Fibroblast of skin of right biceps (primary cell): Measurements from ENCODE around the gene LPIN3.
"Not testable (repeated sequence)": the region's sequence is repeated elsewhere in the genome, so short reads cannot be mapped to it uniquely, and the experiment has no call there.

Experiments
- DNase-seq: peaks from one replicate; pipeline ENCODE4 v3.0.0-alpha.2; 2013

LPIN3 gene, protein sequence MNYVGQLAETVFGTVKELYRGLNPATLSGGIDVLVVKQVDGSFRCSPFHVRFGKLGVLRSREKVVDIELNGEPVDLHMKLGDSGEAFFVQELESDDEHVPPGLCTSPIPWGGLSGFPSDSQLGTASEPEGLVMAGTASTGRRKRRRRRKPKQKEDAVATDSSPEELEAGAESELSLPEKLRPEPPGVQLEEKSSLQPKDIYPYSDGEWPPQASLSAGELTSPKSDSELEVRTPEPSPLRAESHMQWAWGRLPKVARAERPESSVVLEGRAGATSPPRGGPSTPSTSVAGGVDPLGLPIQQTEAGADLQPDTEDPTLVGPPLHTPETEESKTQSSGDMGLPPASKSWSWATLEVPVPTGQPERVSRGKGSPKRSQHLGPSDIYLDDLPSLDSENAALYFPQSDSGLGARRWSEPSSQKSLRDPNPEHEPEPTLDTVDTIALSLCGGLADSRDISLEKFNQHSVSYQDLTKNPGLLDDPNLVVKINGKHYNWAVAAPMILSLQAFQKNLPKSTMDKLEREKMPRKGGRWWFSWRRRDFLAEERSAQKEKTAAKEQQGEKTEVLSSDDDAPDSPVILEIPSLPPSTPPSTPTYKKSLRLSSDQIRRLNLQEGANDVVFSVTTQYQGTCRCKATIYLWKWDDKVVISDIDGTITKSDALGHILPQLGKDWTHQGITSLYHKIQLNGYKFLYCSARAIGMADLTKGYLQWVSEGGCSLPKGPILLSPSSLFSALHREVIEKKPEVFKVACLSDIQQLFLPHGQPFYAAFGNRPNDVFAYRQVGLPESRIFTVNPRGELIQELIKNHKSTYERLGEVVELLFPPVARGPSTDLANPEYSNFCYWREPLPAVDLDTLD

DNA sequence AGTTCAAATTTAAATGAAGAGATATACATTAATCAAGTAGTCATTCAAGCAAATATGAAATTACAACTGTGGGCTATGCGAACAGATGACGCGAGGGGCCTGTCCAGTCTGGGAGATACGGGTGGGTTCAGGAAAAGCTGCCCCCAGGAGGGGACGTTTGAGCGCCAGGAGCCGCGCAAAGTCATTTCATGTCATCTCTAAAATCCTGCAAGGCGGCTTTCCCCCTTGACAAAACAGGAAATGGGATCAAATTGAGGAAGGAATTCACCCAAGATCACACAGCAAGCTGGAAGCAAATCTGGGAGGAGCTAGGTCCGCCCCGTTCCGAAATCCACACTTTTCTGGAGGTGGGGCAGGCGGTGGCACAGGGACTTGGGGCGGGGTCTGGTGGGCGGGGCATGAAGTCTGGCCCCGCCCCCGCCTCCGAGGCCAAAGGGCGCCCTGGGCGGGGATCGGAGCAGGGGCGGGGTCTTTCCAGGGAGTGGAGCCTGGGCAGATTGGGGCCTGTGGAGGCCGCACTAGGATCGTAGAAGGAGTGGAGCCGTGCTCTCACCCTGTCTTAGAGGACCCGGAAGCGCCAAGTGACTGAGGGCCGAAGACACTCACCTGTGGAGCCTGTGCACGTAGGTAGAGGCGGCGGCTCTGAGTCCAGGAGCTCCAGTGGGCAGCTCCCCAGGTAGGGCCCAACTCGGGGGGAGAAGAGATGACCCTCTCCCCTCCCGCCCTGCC, at the start of gene LPIN3:
TSS of gene LPIN3 (plus strand) at position 495 of the 729 bp plus-strand sequence. CDS start 4,983 bp downstream, outside the sequence.
- peak; percentile 87 for DNase-seq

DNA sequence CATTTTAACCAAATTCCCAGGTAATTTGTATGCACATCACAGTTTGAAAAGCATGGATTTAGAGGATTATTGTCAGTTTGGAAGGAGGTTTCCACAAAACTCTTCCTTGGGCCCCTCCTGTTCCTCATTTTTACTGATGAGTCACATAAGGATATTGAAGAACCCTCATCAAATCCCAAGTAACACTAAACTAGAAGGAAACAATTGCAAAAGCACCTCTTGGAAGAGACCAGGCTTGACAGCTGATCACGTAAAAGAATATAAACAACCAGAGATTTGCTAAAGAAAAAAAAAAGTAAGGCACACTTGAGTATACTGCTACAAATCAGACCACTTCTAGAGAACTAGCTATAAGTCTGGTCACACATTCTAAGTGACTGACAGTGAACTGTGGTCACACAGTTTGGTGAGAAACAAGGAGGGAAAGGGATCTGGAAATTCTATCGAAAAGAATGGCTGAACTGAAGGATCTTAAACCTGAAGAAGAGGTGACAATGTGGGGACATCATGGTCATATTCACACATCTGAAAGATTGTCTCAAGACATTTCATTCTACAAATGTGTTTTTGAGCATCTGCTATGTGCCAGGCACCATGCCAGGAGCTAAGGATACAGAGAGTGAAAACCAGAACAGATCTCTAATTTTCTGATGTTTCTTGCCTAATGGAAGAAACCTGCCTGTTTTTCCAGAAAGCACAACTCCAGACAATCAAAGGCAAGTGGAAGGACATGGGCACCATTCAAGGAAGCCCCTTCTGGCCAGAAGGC, 47.2 kb upstream of the LPIN3 start:
- peak; percentile 41 for DNase-seq

DNA sequence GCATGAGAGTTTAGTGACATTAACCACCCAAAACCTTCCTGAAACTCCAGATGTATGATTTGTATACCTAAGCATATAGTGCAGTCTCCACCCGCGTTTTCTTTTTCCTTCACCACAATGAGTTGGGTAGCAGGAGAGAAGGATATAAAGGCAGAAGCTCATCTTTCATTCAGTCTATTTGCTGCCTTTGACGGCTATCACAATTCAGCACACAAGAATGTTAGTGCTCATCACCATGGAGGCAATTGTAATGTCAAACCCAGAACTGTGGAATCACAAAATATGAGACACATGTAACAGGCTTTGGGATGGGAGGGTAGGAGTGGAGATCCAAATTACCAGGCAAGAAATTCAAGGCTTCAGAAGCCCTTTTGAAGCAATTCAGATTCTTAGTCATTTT, 40.7 kb upstream of the LPIN3 start:
- DNase-seq: peak; percentile 59

DNA sequence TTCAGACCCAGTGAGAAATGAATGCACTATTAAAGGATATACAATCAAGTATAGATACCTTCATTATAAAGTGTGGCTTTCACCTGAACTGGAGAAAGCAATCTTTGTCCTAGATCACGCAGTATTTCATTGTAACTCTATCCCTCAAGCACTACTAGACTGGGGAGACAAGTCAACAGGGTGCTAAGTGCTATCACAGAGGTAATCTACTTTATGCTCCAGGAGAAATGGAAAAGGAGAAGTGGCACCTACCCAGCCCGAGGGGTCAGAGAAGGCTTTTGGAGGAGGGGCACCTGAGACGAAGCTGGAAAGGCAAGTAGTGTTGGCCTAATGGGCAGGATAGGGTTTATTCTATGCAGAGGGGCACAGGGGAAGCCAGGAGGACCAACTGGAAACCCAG, 40.2 kb upstream of the LPIN3 start:
- DNase-seq: no peak

DNA sequence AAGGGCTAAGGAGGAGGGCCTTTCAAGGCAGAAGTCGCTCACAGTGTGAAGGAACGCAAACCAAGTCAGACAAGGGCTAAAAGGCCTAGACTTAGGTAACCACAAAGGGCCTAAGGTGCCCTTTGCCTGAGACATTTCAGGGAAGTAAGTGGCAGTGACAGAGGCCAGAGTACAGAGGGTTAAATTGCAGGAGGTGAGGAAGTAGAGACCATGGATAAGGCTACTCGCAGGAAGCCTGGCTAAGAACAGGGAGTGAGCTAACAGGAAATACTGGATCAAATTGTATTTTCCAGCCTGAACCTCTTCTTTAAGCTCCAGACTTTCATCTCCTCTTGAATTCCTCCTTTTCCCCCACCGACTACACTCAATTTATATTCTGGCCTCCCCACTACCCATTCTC, 39.7 kb upstream of the LPIN3 start:
- DNase-seq: no peak

DNA sequence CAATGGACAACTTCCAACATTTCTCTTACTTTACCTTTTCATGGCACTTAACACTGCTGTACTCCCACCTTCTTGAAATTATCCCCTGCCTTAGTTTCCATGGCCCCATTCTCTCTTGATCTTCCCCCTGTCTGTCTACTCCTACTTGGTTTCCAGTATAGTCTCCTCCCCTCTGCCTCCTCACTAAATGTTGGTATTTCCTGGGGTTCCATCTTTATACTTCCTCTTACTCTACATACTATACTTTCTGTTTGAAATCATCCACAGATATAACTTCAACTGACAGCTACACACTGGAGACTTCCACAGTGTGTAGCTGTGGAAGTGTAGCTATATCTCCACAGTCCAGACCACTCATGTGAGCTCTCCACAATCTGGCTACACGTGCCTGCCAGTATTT, 36.6 kb upstream of the LPIN3 start:
- no peak for DNase-seq

DNA sequence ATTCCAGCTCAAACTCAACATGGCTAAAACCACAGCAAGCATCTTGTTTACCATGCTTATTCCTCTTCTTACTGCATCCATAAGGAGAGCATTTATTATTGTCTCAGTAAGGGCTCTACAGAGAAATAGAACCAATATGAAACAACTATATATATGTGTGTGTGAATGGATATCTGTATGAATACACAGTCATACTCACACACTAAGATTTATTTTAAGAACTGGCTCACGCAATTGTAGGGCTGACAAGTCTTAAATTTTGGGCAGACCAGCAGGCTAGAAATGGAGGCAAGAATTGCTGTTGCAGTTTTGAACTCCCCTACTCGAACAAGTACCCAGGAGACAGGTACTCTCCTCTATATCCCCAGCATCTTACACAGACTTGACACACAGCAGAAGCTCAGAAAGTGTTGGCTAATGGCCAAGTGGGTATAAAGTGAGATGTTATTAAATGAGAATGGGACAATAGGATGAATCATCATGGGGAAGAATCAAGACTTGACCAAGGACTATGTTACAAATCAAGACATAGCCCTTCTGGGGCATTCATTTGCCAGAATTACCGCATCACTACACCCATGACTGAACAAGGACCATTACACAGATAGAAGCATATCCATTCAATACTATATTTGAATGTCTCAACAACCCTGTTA, 36.1 kb upstream of the LPIN3 start:
- no peak for DNase-seq

DNA sequence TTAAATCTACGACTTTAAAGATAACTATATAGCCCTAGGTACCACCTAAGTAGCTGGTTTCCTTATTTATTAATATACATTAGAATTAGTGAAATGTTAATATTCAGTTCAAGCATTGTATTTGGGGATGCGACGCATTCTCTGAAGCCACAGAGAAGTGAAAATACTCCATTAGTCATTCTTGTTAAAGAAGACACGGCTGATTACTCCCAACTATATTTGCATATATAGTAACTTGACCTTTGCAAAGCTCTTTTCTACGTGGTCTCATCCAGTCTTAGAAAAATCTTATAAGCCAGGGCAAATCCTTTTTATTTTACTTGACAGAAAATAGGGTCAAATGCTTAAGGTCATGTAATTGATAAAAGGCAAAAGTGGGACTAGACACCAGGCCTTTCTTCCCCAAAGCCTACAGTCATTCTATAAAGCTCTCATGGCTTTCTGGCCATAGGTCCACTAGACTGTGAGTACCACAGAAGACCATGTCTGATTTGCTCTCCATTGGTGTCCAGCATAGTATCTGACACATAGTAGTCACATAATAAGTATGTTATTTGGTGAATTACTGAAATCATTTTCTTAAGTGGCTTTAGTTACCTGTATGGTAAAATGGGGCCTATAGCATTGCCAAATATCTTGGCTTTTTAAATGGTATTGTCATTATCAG, 34.4 kb upstream of the LPIN3 start:
- no peak for DNase-seq

DNA sequence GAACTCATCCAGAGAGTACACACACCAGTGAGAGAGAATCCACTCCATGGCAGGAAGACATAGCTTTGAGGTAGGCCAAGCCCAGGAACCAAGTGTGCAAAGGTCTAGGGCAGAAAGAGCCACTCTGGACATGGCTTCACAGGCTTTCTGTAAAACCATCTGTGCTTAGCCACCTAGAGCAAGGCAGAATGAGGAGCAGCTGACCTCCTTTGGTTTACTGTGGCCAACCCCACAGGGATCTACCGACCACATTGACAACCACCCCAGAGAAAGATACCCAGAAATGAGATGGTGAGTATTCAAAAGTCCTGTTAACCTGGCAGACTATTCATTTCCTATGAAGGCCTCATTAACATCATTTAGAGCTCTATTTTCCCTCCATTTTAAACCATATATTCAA, 33.6 kb upstream of the LPIN3 start:
- DNase-seq: no peak

DNA sequence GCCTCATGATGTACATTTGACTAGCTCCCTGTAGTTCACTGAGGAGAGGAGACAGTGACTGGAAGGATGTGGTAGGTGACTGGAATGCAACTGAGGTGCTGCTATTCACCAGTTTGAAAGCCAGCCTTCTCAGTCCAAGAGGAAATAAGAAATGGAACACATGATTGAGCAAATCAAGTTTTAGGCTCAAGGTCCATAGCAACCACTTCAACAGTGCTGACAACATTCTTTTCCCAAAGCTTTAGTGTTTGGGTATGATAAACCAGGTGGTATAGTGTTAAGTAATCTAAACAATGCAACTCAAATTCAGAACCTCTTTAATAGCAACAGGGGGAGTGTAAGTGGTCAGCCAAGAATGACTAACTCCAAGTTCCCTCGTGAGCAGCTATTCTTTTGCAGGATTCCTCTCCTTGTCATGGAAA, 32.3 kb upstream of the LPIN3 start:
- peak; percentile 75 for DNase-seq

DNA sequence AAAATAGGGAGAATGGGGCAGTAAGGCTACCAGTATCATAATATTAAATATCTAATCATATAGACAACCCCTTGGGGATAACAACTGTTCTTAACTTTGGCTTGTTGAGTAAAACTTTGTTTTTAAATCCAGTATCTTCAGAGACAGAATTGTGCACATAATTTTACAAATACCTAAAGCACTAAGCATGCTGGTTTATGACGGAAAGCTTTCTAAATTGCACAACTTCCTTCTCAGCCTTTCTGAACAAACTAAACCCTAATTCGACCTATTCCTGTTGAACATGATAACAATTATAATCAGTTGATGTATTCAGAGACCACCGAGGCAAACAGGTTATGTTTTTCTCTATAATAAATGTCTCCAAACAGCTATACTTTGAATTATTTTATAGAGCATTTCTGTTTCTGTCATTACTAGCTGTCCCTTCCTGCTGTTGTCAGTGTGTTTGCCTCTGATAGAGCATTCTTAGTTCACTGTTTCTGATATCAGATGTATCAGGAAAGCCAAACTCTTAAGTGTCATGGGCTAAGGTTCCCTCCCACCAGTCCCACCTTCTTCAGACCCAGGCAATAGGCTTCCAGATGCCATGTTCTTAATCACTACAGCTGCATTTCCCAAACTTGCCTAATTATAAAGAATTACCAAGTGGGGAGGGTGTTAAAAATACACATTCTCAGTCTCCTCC, 31.8 kb upstream of the LPIN3 start:
- DNase-seq: no peak

DNA sequence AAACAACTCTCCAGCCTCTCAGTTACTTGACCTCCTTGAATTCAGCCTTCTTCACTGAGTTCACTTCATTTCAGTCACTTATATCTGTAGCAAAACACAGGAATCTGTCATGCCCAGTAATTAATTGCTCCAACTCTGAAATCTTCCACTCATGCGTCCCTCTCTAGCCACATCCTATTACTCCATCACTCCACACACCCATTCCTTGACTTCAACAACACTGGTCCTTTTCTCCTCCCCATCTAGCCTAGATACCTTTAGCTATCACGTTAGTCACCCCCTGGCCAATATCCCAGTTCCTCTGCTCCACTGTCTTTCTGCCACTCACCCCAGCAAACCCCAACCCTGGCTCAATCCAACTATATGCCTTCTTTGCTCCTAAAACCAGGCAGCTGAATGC, 30.8 kb upstream of the LPIN3 start:
- peak; percentile 86 for DNase-seq

DNA sequence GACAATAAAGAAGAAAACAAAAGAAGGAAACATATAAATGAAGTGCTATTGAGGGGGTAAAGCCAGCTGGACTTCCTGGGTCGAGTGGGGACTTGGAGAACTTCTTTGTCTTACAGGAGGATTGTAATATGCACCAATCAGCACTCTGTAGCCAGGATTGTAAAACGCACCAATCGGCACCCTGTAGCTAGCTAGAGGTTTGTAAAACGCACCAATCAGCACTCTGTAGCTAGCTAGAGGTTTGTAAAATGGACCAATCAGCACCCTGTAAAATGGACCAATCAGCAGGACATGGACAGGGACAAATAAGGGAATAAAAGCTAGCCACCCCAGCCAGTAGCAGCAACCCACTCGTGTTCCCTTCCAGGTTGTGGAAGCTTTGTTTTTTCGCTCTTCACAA, 28.6 kb upstream of the LPIN3 start:
- not testable (repeated sequence) for DNase-seq

DNA sequence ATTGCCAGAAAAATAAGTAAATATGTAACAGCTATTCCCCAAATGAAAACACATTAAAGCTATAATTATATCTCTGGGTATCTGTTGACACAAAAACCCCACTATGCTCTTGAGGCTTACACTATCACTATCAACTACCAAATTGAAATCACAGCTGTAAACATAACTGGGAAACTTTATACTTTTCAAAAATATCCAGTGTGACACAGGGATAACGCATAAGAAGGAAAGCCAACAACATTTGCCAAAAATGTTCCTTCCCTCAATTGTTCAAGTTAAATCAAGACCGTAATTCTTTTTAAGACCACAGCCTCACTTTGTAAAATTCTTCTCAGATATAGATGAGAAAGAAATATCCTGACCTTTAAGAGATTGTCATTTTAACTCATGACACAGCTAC, 26.2 kb upstream of the LPIN3 start:
- DNase-seq: no peak

DNA sequence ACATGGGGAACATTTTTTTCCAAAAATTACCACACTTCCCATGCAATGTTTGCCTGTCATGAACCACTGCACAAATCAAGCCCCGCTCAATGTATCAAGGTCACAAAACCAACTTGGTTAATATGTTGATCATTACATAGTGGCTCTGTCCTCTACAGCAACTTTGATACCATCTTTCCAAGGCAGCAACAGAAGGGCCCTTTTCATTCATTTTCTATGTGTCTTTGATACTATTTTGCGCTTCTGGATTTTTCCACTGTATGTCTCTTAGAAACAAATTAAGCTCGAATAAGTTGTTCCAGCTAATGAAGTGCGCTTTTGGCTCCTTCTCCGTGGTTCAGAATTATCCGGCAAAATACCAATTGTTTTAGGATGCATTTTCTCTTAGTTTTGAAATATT, 24.6 kb upstream of the LPIN3 start:
- DNase-seq: no peak

DNA sequence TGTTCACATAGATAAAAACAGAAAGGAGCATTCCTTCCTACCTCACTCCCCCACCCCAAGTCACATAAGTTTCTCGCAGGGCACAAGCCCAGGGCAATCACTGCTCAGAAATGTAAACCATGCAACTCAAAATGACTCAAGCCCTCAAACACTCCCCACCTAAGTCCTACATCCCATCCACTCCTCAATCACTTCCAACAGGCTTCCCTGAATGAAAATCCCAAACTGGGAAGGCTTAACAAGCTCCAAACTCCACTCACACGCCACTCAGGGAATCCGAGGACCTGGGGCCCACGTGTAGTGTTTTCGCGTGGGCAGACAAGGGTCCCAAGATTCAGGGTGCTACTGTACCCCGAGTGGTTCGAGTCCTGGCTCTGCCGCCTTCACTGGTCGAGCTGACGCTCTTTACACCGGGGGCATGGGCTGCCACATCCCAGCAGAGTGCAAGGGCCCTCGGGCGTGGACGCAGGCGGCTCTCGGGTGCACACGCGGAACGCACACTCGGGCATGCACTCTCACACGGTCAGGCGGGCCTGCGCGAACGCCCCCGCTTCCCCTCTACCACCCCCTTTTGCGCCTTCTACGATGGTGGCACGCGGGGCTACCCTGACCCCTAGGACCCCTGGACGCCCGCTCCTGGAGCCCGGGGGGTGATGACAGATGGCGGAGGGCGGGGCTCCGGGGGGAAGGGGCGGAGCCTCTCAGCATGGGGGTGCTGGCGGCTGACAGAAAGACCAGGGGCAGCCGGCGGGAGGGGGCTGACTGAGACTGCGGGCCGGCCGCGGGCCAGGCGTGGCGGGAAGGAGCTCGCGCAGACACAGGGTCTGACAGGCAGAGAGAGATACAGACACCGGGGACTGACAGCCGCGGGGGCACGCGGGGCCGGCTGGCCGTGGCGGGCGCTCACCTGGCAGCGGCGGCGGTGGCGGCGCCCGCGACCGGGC, 23.7 kb upstream of the LPIN3 start:
- peak; percentile 95 for DNase-seq

DNA sequence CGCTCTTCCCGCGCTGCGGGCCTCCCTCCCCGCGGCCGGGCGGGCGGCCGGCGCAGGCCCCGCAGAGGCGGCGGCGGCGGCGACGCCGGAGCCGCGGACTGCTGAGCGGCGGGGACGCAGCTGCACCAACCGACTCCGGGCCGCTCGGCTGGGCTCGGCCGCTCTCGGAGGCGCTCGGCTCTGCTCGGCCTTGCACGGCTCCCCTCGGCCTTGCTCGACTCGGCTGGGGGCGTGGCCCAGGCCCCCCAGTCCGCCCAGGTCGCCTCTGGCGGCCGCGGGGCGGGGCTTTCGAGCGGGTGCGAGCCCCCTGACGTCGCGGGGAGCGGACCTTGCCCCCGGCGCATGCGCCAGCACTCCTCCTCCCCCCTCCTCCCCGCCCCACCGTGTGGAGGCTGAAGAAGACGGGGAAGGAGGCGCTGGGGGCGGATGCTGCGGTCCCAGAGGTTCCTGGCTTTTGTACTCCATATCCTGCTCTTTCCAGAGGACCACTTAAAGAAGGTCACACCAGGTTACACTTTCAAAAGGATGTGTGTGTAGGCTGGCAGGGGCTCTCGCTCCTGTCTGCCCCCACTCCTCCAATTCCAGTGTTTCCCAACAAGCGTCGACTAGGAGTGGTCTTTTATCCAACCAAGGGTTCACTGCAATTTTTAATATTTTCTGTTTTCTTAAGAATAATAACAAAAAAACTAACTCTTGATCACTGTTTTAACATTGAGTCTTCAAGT, 22.9 kb upstream of the LPIN3 start, which contains the start of gene ZHX3:
TSS of gene ZHX3 (minus strand) at position 186 of the 725 bp plus-strand sequence. CDS start 112,815 bp downstream, outside the sequence.
- DNase-seq: peak; percentile 98

DNA sequence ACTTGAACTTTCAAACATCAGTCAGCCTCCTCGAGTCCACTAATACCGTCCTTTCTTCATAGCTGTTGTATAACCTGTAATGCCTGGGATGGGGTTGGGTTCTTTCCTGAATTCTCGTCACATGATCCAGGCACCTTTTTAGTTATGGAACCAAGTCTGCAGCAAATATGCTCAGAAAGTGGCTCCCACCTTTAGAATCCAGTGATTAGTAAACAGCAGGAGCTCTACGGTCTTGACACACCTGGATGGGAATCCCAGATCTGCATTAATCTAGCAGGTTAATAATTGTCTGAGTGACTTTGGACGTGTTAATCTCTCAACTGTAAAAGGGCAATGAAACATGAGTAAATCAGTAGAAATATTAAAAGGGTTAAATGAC, 22.4 kb upstream of the LPIN3 start:
- DNase-seq: no peak

DNA sequence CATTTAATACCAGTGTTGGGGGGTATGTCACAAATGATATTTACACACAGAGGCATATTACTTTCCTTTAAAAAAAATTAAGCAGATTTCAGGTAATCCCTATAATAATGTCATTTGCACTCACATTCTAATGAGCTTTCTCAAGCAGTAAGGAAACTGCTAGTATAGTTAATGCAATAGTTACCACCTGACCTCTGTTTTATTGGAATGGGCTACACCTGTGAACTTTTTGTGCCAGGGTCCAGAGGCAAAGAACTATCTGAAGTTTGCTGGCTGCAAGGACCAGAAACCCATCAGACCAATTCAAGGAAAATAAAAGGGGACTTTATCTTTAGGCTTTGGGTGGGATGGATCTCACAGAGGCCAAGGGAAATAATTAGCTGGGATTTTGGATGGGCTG, 20.2 kb upstream of the LPIN3 start:
- DNase-seq: no peak
